Right atrium auricular region (tissue), 2 donors: Measurements from ENCODE around the gene MAD1L1. TPM values are rescaled to one million over a fixed set of nuclear protein-coding genes. Genes with fewer than 3 reads are reported as not detected.

Experiments
- DNase-seq: peaks from one replicate; pipeline ENCODE4 v3.0.0-alpha.2; 2019; ENCODE audit warnings: low spot score
- H3K27ac ChIP-seq, 2 donors: fragments of 200-600 bp; sonication (generic); 1 replicate in 1 of 2; 2 replicates in 1 of 2; pipeline ENCODE4 v1.5.1; 2016 to 2019
- H3K27me3 ChIP-seq, 2 donors: fragments of 200-600 bp; sonication (generic); one replicate each; pipeline versions ENCODE4 v1.5.1 to v1.6.0; 2017 to 2019
- H3K36me3 ChIP-seq: fragments of 200-600 bp; sonication (generic); one replicate; pipeline ENCODE4 v1.5.1; 2016
- H3K4me1 ChIP-seq, 2 donors: fragments of 200-600 bp; sonication (generic); one replicate each; pipeline versions ENCODE4 v1.5.1 to v1.6.0; 2017 to 2019
- H3K4me3 ChIP-seq, 2 donors: fragments of 200-600 bp; sonication (generic); 1 replicate in 1 of 2; 2 replicates in 1 of 2; pipeline ENCODE4 v1.5.1; 2017 to 2019; ENCODE audit warnings: mild to moderate bottlenecking in 1 of 2, moderate library complexity in 1 of 2
- H3K9me3 ChIP-seq, 2 donors: fragments of 200-600 bp; sonication (generic); one replicate each; pipeline ENCODE4 v1.5.1; 2019
- total RNA-seq, 2 donors: library from RNA; depleted of rRNA; stranded (reverse); fragments of >200 nt; gene quantifications; one replicate each; pipeline ENCODE4 v1.1.0, GENCODE V29; 2016
- TF ChIP-seq, protein P1 (sequence below), 2 donors: fragments of 200-600 bp; sonication (generic); IDR thresholded peaks; one replicate each; pipeline ENCODE4 v1.5.1; 2019; ENCODE audit warnings: antibody characterized with exemption in 2 of 2

MAD1L1 gene
- total RNA-seq, 2 donors from 2014 or later = 13.3 to 31.9 TPM

DNA sequence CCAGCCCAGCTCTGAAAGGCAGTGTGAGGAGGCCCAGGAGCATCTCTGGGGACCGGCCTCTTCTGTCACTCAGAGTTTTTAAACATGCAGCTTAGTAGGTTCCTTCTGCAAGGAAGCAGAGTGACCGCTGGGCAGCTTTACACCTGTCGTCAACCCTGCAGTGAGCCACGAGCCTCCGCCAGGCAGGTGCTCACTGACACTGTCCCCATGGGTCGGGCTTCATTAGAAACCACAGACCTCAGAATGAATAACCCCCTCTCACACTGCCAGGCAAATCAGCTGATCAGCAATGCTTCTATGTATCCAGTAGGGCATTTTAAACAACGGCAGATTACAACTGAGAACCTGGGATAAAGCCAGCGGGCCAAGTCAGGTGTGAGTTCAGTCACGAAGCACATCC lies 106.1 kb downstream of the MAD1L1 start:
- H3K4me3 ChIP-seq = no peak overlapping the region
- no peak overlapping the region for H3K27ac ChIP-seq
- TF ChIP-seq, protein P1, sequence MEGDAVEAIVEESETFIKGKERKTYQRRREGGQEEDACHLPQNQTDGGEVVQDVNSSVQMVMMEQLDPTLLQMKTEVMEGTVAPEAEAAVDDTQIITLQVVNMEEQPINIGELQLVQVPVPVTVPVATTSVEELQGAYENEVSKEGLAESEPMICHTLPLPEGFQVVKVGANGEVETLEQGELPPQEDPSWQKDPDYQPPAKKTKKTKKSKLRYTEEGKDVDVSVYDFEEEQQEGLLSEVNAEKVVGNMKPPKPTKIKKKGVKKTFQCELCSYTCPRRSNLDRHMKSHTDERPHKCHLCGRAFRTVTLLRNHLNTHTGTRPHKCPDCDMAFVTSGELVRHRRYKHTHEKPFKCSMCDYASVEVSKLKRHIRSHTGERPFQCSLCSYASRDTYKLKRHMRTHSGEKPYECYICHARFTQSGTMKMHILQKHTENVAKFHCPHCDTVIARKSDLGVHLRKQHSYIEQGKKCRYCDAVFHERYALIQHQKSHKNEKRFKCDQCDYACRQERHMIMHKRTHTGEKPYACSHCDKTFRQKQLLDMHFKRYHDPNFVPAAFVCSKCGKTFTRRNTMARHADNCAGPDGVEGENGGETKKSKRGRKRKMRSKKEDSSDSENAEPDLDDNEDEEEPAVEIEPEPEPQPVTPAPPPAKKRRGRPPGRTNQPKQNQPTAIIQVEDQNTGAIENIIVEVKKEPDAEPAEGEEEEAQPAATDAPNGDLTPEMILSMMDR (IDR thresholded peaks at IDR 0.05) = no peak
- no peak for DNase-seq
- H3K27me3 ChIP-seq = no peaks in the 10 kb centered on the region
- peaks cover 3% of the 10 kb centered on the region for H3K36me3 ChIP-seq
- H3K9me3 ChIP-seq = no peaks in the 10 kb centered on the region
- peaks cover 0 to 1% of the 10 kb centered on the region in 2 donors for H3K4me1 ChIP-seq

DNA sequence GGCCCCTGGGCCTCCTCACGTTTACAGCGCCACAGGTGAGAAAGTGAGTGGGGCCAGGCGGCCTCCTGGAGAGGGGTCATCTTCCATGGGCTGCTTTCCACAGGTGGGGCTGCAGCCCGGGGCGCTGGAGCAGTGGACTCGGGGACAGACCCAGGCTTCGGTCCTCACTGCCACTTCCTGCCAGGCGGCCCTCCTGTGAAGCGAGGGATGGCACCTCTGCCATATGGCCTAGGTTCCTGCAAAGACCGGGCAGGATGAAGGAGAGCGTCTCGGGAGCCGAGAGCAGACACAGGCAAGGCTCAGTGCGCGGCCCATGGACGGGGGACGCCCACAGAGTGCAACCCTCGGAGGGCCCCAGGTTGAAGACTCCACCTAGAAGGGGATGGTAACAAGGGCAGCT lies 106.8 kb downstream of the MAD1L1 start:
- Histone ChIP-seq H3K4me1 (peaks cover 0 to 8% of the 10 kb centered on the region in 2 donors), H3K9me3 (no peaks in the 10 kb centered on the region), H3K27ac (no peak overlapping the region), H3K27me3 (no peaks in the 10 kb centered on the region), H3K4me3 (no peak overlapping the region), H3K36me3 (peaks cover 3% of the 10 kb centered on the region)
- no peak for DNase-seq
- TF ChIP-seq, protein P1 (IDR thresholded peaks at IDR 0.05) = no peak

DNA sequence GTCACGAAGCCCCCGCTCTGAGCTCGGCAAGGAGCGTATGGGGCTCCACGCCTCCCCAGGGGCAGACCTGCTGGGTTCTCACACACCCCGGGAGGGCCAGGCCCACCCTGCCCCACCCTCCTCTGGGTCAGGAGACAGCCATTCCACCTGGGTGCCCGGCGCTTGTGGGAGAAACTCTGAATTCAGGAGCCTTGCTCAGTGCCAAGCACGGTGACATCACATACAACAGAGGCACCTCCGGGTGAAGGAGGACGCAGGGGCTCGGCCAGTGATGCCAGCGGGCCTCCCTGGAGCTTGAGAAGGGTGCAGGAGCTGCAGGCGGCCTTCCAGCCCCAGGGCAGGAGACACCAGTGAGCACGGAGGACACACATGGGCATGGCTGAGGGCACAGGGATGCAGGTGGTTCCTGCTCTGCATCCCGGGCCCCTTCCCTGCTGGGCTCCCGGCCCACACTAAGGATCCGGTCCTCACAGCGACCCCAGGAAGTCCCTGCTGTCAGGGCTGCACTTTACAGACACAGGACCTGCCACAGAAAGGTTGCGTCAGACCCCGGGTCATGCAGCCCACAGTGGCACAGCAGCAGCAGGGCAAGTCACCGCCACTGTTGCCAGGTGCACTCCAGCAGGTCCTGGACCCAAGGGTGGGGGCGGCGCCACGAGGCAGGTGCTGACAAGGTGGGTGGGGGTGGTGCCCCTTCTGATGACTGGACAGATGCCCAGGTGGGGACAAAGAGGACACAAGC lies 108.0 kb downstream of the MAD1L1 start:
- no peaks in the 10 kb centered on the region for H3K9me3 ChIP-seq
- H3K27ac ChIP-seq = no peak overlapping the region
- no peaks in the 10 kb centered on the region for H3K27me3 ChIP-seq
- TF ChIP-seq, protein P1 (IDR thresholded peaks at IDR 0.05) = no peak
- H3K4me1 ChIP-seq = peaks cover 0 to 20% of the 10 kb centered on the region in 2 donors
- no peak for DNase-seq
- peaks cover 3% of the 10 kb centered on the region for H3K36me3 ChIP-seq
- H3K4me3 ChIP-seq = no peak overlapping the region

DNA sequence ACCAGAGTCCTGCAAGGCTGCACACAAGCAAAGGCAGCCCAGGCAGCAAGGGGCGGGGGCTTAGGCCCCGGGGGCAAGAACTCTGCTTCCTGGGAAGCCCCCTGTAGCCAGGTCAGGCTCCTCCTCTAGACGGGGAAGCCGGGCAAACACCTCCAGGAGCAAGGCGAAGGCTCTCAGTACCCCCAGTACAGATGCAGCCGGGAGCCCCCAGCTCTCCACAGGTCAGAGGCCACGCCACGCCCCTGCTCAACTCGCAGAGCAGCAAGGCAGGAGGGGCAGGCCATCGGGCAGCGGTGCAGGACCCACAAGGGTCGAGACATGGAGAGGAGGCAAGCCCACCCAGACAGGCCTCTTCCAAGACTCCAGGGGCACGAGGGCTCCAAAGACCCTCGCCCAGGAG lies 108.8 kb downstream of the MAD1L1 start:
- Histone ChIP-seq H3K27me3 (no peaks in the 10 kb centered on the region), H3K36me3 (peaks cover 3% of the 10 kb centered on the region), H3K9me3 (no peaks in the 10 kb centered on the region), H3K27ac (no peak overlapping the region), H3K4me1 (peaks cover 0 to 27% of the 10 kb centered on the region in 2 donors), H3K4me3 (no peak overlapping the region)
- no peak for DNase-seq
- TF ChIP-seq, protein P1 (IDR thresholded peaks at IDR 0.05) = no peak

DNA sequence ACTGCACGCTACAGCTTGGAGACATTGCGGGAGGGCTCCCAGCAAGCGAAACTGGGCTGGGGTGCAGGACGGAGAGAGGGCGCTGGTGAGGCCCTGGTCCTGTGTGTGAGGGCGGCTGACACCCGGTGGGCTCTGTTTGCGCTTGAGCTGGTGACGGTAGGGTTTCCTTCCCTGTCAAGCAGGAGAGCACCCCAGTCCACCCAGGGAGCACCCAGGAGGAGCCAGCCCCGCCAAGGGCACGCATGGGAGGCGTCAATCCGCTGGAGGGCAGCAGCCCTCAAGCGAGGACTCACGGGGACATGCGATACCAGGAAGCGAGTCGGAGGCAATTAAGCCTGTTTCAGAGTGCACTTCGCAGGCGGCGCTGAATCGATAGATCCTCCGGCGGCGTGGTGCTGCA lies 109.4 kb downstream of the MAD1L1 start:
- Histone ChIP-seq H3K4me3 (no peak overlapping the region), H3K27me3 (no peaks in the 10 kb centered on the region), H3K9me3 (no peaks in the 10 kb centered on the region), H3K27ac (no peak overlapping the region), H3K36me3 (peaks cover 3% of the 10 kb centered on the region), H3K4me1 (peaks cover 0 to 31% of the 10 kb centered on the region in 2 donors)
- TF ChIP-seq, protein P1 (IDR thresholded peaks at IDR 0.05) = no peak
- no peak for DNase-seq

DNA sequence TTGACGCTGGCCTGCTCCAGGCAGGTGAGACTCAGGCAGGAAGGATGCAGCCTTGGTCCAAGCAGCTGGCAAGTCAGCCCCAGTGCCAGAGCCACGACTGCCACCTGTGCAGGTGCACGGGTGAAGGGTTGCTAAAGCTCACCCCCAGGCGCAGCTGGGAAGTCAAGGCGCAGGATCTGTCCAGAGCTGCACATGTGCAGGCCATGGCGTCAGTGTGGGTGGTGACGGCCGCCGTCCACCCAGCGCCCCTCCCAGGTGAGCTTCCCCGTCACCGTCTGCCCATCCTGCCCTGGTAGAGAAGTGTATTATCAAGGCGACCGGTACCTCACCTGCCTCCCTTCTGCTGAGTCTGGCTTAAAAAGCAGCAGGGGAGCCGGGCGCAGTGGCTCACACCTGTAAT lies 110.1 kb downstream of the MAD1L1 start:
- Histone ChIP-seq H3K9me3 (no peaks in the 10 kb centered on the region), H3K4me3 (no peak overlapping the region), H3K27me3 (no peaks in the 10 kb centered on the region), H3K4me1 (peaks cover 0 to 34% of the 10 kb centered on the region in 2 donors), H3K27ac (no peak overlapping the region), H3K36me3 (peaks cover 3% of the 10 kb centered on the region)
- no peak for DNase-seq
- TF ChIP-seq, protein P1 (IDR thresholded peaks at IDR 0.05) = no peak
